Neural cell (in vitro differentiated cells): ENCODE measurements around the gene SEMA6C. TPM values are rescaled to one million over a fixed set of nuclear protein-coding genes. Genes with fewer than 3 reads are reported as not detected.

Source experiments
- H2AFZ ChIP-seq: fragments of 200-600, 300-800 bp; sonication (generic), shearing (Covaris generic); 2 replicates; pipeline ENCODE4 v1.6.0; 2014; ENCODE audit warnings: low read depth, mild to moderate bottlenecking, antibody characterized with exemption, low read length, moderate library complexity
- H3F3A ChIP-seq: fragments of 200-600 bp; shearing (Covaris generic); 2 replicates; pipeline ENCODE4 v1.6.1; 2016; ENCODE audit warnings: mild to moderate bottlenecking, moderate library complexity, mixed read lengths, antibody characterized with exemption, low read length; ENCODE audit not compliant: insufficient read depth, poor library complexity, severe bottlenecking
- H3K27ac ChIP-seq: fragments of 200-600, 300-800 bp; sonication (generic), shearing (Covaris generic); 2 replicates; pipeline ENCODE4 v1.5.1; 2014; ENCODE audit warnings: mild to moderate bottlenecking, low read length, moderate library complexity
- H3K27me3 ChIP-seq: fragments of 300-800, 200-600 bp; sonication (generic), shearing (Covaris generic); 2 replicates; pipeline ENCODE4 v1.6.0; 2014; ENCODE audit warnings: mild to moderate bottlenecking, low read depth, low read length, moderate library complexity; ENCODE audit not compliant: insufficient read depth
- H3K36me3 ChIP-seq: fragments of 300-800, 200-600 bp; sonication (generic), shearing (Covaris generic); 2 replicates; pipeline ENCODE4 v1.5.1; 2014; ENCODE audit warnings: mild to moderate bottlenecking, antibody characterized with exemption, low read length, moderate library complexity; ENCODE audit not compliant: insufficient read depth
- H3K4me2 ChIP-seq: fragments of 300-800, 200-600 bp; sonication (generic), shearing (Covaris generic); 2 replicates; pipeline ENCODE4 v1.6.0; 2014; ENCODE audit warnings: mild to moderate bottlenecking, low read length
- H3K4me3 ChIP-seq: fragments of 300-800, 200-600 bp; sonication (generic), shearing (Covaris generic); 2 replicates; pipeline ENCODE4 v1.5.1; 2014; ENCODE audit warnings: mild to moderate bottlenecking, low read length, moderate library complexity
- H3K79me2 ChIP-seq: fragments of 200-600 bp; shearing (Covaris generic); replicated peaks from 2 replicates; pipeline ENCODE4 v1.6.0; 2014; ENCODE audit warnings: mild to moderate bottlenecking, low read length, moderate library complexity; ENCODE audit not compliant: insufficient read depth
- H3K9ac ChIP-seq: fragments of 300-800, 200-600 bp; sonication (generic), shearing (Covaris generic); 2 replicates; pipeline ENCODE4 v1.6.1; 2016; ENCODE audit warnings: mild to moderate bottlenecking, low read length, mixed read lengths
- H3K9me2 ChIP-seq: fragments of 200-600 bp; shearing (Covaris generic); 2 replicates; pipeline ENCODE4 v1.6.1; 2016; ENCODE audit warnings: mild to moderate bottlenecking, low read length, mixed read lengths; ENCODE audit not compliant: insufficient read depth
- H3K9me3 ChIP-seq: fragments of 200-600, 300-800 bp; sonication (generic), shearing (Covaris generic); 2 replicates; pipeline ENCODE4 v1.6.1; 2016; ENCODE audit warnings: mild to moderate bottlenecking, mixed run types, low read length, moderate library complexity, mixed read lengths
- H4K20me1 ChIP-seq: fragments of 200-600 bp; shearing (Covaris generic); 2 replicates; pipeline ENCODE4 v1.6.1; 2016; ENCODE audit warnings: mild to moderate bottlenecking, mixed run types; ENCODE audit not compliant: insufficient read depth
- CTCF ChIP-seq: fragments of 450-650 bp; IDR thresholded peaks from 2 replicates; pipeline ENCODE4 v1.5.1; 2014; ENCODE audit warnings: antibody characterized with exemption, mild to moderate bottlenecking, moderate library complexity; ENCODE audit not compliant: poor library complexity, severe bottlenecking
- EP300 ChIP-seq: fragments of 450-650 bp; conservative IDR thresholded peaks from 2 replicates; pipeline ENCODE4 v1.6.1; 2014; ENCODE audit warnings: antibody characterized with exemption, mild to moderate bottlenecking, moderate library complexity; ENCODE audit not compliant: poor library complexity, severe bottlenecking
- MXI1 ChIP-seq: fragments of 450-650 bp; conservative IDR thresholded peaks from 2 replicates; pipeline ENCODE4 v1.6.1; 2014; ENCODE audit warnings: antibody characterized with exemption, mild to moderate bottlenecking; ENCODE audit not compliant: poor library complexity, severe bottlenecking
- POLR2AphosphoS5 ChIP-seq: IDR thresholded peaks from 2 replicates; pipeline ENCODE4 v1.6.1; 2012
- RAD21 ChIP-seq: fragments of 450-650 bp; conservative IDR thresholded peaks from 2 replicates; pipeline ENCODE4 v1.6.1; 2014; ENCODE audit warnings: antibody characterized with exemption, mild to moderate bottlenecking, moderate library complexity
- REST ChIP-seq: IDR thresholded peaks from 2 replicates; pipeline ENCODE4 v1.6.1; 2012; ENCODE audit warnings: borderline replicate concordance
- SMC3 ChIP-seq: fragments of 450-650 bp; conservative IDR thresholded peaks from 2 replicates; pipeline ENCODE4 v1.6.1; 2014; ENCODE audit warnings: antibody characterized with exemption, mild to moderate bottlenecking, moderate library complexity; ENCODE audit not compliant: poor library complexity
- TAF1 ChIP-seq: IDR thresholded peaks from 2 replicates; pipeline ENCODE4 v1.6.1; 2012; ENCODE audit warnings: low read depth
- polyA plus RNA-seq: library from polyadenylated mRNA; depleted of rRNA; stranded (reverse); fragments of >200 nt; gene quantifications from 2 replicates; pipeline ENCODE4 v1.2.3, GENCODE V29; 2014

Gene SEMA6C
- polyA plus RNA-seq, 1 donor from 2014 or later, result 32.5 TPM

GRCh38 chr1:151135433-151136385 is 10.7 kb downstream of the SEMA6C start:
- Histone ChIP-seq H2AFZ (no peak overlapping the region), H3K79me2 (no peaks in the 10 kb centered on the region), H3K36me3 (peaks cover 6% of the 10 kb centered on the region), H4K20me1 (no peaks in the 10 kb centered on the region), H3K9me2 (no peaks in the 10 kb centered on the region), H3K9ac (no peak overlapping the region), H3F3A (no peaks in the 10 kb centered on the region), H3K4me3 (no peak overlapping the region), H3K27ac (no peak overlapping the region), H3K9me3 (no peaks in the 10 kb centered on the region), H3K4me2 (no peak overlapping the region), H3K27me3 (no peaks in the 10 kb centered on the region)
- no peak for TF ChIP-seq SMC3
- TF ChIP-seq TAF1, result no peak
- TF ChIP-seq CTCF, result no peak
- no peak for TF ChIP-seq RAD21
- TF ChIP-seq EP300, result no peak
- no peak for TF ChIP-seq POLR2AphosphoS5
- no peak for TF ChIP-seq MXI1
- TF ChIP-seq REST, result no peak

GRCh38 chr1:151134991-151135390 is 11.4 kb downstream of the SEMA6C start:
- TF ChIP-seq MXI1, result no peak
- TF ChIP-seq REST, result no peak
- Histone ChIP-seq H3K36me3 (peaks cover 6% of the 10 kb centered on the region), H3K9me3 (no peaks in the 10 kb centered on the region), H3K4me2 (no peak overlapping the region), H3K79me2 (no peaks in the 10 kb centered on the region), H4K20me1 (no peaks in the 10 kb centered on the region), H3K9ac (no peak overlapping the region), H3F3A (no peaks in the 10 kb centered on the region), H2AFZ (no peak overlapping the region), H3K27ac (no peak overlapping the region), H3K27me3 (no peaks in the 10 kb centered on the region), H3K4me3 (no peak overlapping the region), H3K9me2 (no peaks in the 10 kb centered on the region)
